ENCODE data around the gene BMPR1B.

GRCh38 chr4:95183656-95184408 lies 426.1 kb downstream of the BMPR1B start:
- TF ChIP-seq TAF1 (IDR thresholded peaks at IDR 0.05; ENCODE audit: borderline replicate concordance, insufficient read depth, low read length) (no peak), POLR2AphosphoS5 (IDR thresholded peaks at IDR 0.05; ENCODE audit: low read depth, low read length) (no peak)

Data from PFSK-1 (cell line).